GM13977 (cell line): ENCODE data around the gene CSAD.
A peak's percentile ranks its signal among the peaks of the same experiment; 100 is the strongest.
"Not testable (repeated sequence)": the region's sequence is repeated elsewhere in the genome, so short reads cannot be mapped to it uniquely, and the experiment has no call there.

Source experiments
- DNase-seq: peaks from one replicate; pipeline ENCODE4 v3.0.0; 2012; ENCODE audit warnings: low spot score
- in situ Hi-C: fragments of 300-500 bp; cut with MboI; formaldehyde crosslinking; loops from one replicate; pipeline ENCODE4 v1.12.0; 2022; ENCODE audit warnings: low sequenced_read_pairs, low pct_unique_long_range_greater_than_20kb, mixed read lengths, inconsistent platforms; ENCODE audit not compliant: unreplicated experiment
- TF ChIP-seq, protein P1 (sequence below): IDR thresholded peaks from 2 replicates; pipeline ENCODE4 v1.5.1; 2012; ENCODE audit warnings: mild to moderate bottlenecking, control low read depth; ENCODE audit not compliant: insufficient read depth; ENCODE audit errors: extremely low read depth, missing control alignments

CSAD gene

DNA sequence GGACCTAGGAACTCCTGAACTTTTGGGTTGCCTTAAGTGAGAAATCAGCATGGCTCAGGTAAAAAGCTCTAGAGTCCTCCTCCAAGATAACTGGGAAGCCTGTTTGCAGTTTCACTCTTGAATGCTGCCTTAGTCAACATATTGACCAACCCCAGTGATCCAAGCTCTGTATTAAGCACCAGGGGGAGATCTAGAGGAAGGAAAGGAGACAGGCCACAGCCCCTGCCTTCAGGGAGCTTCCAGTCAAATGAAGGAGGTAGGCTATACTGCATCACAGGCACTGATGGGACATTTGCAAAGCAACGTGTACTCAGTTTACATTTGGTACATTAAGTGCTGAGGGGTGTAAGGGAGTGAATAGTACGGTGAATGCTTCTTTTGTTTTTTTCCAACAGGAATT, 1.2 kb upstream of the CSAD start:
- no peak for DNase-seq
- TF ChIP-seq, protein P1, sequence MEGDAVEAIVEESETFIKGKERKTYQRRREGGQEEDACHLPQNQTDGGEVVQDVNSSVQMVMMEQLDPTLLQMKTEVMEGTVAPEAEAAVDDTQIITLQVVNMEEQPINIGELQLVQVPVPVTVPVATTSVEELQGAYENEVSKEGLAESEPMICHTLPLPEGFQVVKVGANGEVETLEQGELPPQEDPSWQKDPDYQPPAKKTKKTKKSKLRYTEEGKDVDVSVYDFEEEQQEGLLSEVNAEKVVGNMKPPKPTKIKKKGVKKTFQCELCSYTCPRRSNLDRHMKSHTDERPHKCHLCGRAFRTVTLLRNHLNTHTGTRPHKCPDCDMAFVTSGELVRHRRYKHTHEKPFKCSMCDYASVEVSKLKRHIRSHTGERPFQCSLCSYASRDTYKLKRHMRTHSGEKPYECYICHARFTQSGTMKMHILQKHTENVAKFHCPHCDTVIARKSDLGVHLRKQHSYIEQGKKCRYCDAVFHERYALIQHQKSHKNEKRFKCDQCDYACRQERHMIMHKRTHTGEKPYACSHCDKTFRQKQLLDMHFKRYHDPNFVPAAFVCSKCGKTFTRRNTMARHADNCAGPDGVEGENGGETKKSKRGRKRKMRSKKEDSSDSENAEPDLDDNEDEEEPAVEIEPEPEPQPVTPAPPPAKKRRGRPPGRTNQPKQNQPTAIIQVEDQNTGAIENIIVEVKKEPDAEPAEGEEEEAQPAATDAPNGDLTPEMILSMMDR, result no peak
- in situ Hi-C loops, result no loop called here

DNA sequence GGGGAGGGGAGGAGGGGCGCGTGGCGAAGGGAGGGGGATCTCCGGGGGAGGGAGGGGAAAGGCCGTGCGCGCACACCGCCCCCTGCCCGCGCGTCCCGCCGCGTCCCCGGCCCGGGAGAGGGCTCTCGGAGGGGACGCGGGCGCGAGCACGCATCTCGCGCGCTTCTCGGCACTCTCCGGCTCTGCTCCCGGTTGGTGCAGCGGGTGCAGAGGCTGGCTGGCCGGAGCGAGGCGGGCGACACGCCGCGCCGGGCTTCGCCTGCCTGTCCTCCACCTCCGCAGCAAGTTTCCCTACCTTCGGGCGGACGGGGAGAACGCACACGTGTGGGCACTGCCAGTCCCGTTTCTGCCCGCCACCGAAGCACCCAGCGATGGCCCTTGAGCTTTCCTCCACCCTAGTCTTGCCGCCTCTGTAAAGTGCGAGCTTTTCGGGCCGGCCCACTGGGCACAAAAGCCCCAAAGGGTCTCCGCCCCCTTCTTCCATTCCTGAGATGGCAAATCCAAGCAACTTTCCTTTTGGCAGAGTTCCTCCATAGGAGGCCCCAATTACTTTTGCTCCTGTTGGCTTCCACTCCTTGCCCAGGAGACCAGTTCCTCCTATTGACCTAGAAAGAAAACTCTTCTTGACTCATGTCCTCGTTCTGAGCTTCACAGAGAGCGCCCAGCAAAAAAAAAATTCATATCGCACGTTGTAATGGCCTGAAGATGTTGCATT, 363 bp upstream of the CSAD start:
- DNase-seq, result peak; percentile 92
- in situ Hi-C loops, result no loop called here
- TF ChIP-seq, protein P1, result no peak

DNA sequence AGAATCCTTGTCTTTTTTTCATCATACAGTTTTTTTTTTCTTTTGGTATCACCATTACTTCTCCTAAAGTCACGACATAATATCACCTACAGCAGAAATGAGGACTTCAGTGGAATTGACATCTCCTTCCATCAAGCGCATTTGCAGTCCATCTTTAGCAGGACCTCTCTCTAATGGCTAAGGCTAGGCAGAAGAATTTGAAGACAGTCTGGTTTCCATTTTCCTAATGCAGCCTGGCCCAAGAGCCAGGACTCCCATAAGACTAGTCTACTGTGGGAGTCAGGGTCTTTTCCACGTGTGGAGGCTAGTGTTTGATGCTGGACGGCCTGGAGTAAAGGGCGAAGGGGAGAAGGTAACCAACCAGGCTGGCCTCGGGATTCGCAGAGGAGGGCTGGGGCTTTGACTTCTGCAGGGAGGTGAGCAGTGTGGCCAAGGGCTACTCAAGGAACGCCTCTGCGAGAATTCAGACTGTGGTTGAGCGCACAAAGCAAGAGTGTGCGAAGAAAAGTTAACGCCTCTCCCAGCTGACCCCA, 972 bp downstream of the CSAD start:
- in situ Hi-C loops, result no loop called here
- DNase-seq, result no peak
- TF ChIP-seq, protein P1, result no peak

DNA sequence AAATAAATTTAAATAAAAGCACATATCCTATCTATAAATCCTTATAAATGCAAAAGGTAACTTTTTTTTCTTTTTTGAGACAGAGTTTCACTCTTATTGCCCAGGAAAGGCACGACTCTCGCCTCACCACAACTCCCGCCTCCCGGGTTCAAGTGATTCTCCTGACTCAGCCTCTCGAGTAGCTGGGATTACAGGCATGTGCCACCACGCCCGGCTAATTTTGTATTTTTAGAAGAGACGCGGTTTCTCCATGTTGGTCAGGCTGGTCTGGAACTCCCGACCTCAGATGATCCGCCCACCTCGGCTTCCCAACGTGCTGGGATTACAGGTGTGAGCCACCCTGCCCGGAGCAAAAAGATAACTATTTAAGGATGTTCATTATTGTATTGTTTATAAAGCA, 1.9 kb downstream of the CSAD start:
- in situ Hi-C loops, DNase-seq: not testable (repeated sequence)

DNA sequence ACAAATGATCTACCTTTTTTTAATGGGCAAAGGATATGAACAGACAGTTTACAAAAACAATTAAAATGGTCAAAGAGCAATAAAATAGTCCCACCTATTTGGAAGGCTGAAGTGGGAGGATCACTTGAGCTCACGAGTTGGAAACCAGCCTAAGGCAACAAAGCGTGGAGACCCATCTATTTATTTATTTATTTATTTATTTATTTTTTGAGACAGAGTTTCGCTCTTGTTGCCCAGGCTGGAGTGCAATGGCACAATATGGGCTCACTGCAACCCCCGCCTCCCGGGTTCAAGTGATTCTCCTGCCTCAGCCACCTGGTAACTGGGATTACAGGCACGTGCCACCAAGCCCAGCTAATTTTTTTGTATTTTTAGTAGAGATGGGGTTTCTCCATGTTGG, 3.3 kb downstream of the CSAD start:
- DNase-seq, in situ Hi-C loops: not testable (repeated sequence)

DNA sequence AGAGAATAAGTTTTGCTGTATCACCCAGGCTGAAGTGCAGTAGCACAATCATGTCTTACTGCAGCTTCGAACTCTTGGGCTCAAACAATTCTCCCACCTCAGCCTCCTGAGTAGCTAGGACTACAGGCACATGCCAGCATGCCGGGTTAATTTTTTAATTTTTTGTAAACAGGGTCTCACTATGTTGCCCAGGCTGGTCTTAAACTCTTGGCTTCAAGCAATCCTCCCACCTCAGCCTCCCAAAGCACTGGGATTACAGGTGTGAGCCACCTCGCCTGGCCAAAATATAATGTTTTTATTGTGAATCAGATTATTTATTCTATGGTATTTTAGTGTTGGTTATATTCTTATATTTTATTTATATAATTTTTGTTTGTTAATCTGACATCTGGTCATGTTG, 4.0 kb downstream of the CSAD start:
- in situ Hi-C loops, result no loop called here
- no peak for DNase-seq
- TF ChIP-seq, protein P1, result no peak

DNA sequence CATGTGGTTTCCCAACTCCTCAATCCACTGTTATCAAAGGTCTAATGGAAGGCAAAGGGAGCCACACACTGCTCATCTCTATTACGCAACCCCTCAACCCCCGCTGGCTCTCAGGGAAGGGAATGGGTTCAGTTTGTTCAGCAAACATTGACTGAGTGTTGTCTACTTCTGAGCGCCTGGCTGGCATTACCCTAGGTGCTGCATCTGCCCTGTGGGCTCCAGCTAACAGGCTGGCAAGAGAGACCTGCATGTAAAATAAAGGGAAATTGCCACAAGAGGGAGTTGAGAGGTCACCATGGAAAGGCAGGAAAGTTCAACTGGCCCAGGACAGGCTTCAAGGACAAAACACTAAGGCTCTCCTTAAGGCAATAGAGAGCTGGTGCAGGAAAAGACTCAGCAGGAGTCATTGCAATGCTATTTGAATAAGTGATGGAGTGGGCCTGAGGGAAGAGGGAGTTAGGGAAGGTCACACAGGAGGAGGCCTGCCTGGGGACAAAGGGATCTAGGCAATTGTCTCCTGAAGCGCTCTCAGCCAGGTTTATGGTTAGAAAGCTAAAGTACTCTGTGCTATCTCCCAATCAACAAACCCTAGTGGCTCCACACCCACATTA, 5.7 kb downstream of the CSAD start:
- in situ Hi-C loops, result no loop called here
- TF ChIP-seq, protein P1, result peak; percentile 2
- DNase-seq, result no peak
